Measurements from ENCODE around the gene PPP1R37.

DNA sequence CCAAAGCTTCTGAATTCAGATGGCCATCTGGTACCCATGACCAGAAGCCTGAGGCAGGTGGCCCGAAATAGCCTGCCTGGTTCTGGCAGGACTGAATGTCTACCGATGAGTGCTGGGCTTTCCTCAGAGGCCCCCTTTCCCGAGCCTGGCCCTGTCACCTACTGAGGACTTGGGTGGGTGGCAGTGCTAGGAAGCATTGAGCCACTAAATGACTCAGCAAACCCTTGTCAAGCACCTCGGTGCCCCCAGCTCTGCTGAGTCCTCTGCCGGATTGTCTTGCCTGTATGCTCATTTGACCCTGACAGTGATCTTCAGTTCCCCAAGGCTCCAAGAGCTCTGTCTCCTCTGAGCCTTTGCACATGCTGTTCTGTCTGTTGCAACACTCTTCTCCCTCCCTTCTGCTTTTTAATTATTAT lies 17.9 kb downstream of the PPP1R37 start:
- no peak for TF ChIP-seq CTCF (IDR thresholded peaks at IDR 0.05; ENCODE audit: low read depth, low read length, missing input control)
- TF ChIP-seq GABPA (IDR thresholded peaks at IDR 0.05 in 1 of 2, conservative IDR thresholded peaks at IDR 0.05 in 1 of 2), result no peak
- no peak for TF ChIP-seq MAX (IDR thresholded peaks at IDR 0.05)
- no peak for TF ChIP-seq ZBTB33 (IDR thresholded peaks at IDR 0.05)
- TF ChIP-seq, protein P1, sequence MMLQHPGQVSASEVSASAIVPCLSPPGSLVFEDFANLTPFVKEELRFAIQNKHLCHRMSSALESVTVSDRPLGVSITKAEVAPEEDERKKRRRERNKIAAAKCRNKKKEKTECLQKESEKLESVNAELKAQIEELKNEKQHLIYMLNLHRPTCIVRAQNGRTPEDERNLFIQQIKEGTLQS (IDR thresholded peaks at IDR 0.05), result no peak
- TF ChIP-seq YY1 (IDR thresholded peaks at IDR 0.05), result no peak
- no peak for TF ChIP-seq RAD21 (IDR thresholded peaks at IDR 0.05)
- TF ChIP-seq RXRA (IDR thresholded peaks at IDR 0.05), result no peak
- no peak for TF ChIP-seq TAF1 (conservative IDR thresholded peaks at IDR 0.05)
- TF ChIP-seq SP1 (IDR thresholded peaks at IDR 0.05), result no peak
- no peak for TF ChIP-seq REST (IDR thresholded peaks at IDR 0.05)
- no peak for TF ChIP-seq JUND (IDR thresholded peaks at IDR 0.05)
- TF ChIP-seq EGR1 (IDR thresholded peaks at IDR 0.05; ENCODE audit: low read depth in 2 of 2), result no peak
- no peak for TF ChIP-seq HNF4G (IDR thresholded peaks at IDR 0.05)
